ENCODE data around the gene PRMT9. TPM values are rescaled to one million over a fixed set of nuclear protein-coding genes. Genes with fewer than 3 reads are reported as not detected.

Gene PRMT9
- 8.1 and 9.0 TPM in 2 replicates for total RNA-seq (2014; rRNA removed; shearing (Covaris generic))
- 5.1 and 5.2 TPM in 2 replicates for polyA plus RNA-seq (2015; cell fraction: cytosol; rRNA removed)
- 11.7 and 13.6 TPM in 2 replicates for polyA plus RNA-seq (2015; cell fraction: nucleus; rRNA removed)

DNA sequence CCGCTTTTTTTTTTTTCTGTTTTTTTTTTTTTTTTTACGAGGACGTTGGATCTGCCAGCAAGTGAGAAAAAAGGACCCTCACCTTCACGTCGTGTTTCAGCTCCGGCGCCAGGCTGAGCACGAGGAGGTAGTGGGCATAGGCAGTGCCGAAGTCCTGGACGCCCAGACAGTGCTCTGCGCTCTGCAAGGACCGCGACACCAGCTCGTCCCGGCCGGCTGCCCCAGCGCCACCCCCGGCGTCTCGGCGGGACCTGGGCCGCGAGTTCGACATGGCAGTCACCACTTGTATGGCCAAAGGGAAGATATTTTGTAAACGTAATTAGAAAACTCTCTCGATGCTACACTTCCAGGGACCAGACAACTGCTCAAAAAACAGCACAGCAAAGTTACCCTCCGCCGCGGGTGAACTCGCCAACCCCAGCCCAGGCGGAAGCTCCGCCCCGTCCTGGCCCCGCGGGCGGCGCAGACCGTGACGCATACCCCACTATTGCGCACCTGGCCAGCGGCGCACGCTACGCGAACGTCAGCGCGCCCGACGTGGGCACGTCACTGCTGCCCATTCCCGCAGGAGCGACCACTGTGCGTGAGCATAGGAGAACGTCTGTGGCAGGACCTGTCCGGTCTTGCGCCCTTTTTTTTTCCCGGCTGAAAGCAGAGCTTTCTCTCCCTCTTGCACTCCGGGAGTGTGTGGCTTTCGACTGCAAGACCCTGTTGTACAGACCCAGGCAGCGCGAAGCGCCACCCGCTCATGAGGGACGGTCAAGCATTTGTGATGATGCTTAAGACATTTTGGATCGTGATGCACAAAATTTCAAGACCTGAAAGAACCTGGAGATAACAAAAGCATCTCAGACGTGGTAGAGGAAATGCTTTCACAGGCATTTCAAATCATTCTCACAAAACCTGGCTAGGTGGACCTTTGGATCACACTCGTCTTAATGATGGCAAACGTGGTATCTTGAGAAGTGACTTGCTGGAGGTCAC lies at the start of gene PRMT9:
Gene PRMT9, minus strand, starts transcription at position 447 of the 984 bp plus-strand sequence. Its CDS starts 176 bp downstream, at position 271.
- peak; percentile 89 for DNase-seq (ENCODE audit: low read depth)

DNA sequence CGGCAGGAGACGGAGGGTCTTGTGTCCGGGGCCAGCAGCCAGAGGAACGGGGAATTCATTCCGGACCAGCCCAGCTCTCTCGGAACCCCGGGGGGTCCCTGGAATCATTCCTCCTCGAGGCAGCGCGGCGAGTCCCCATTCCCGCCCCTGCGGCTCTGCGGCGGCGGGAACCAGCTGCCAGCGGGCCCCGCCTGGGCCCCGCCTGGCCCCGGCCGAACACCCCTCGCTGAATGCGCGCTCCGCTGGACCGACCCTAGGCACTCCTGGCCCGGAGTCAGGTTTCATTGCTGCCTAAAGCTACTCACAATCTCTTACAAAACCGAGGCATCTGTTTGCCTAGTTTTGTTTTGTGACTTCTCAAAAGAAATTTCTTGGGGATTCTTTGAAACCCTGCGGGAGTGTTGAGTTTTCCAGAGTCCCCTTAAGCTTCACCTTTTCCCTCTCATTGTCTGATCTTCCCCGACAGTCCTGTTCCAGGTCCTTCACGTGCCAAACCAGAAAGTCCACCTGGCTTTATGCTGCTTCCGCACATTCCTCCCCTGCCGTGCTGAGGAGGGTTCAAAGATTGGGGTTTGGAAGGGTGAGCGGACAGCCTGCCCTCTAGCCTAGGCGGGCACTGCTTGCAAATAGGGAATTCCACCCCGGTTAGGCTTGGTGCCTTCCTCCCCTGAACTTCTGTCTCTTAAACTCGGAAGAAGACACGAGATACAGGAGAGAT lies 48.7 kb upstream of the PRMT9 start:
- no peak for DNase-seq (ENCODE audit: low read depth)

GRCh38 chr4:147731580-147732517 lies 47.9 kb upstream of the PRMT9 start, which contains the start of gene ARHGAP10:
Gene ARHGAP10 (plus strand): TSS chr4:147732088. CDS start chr4:147732302, 214 bp downstream.
- peak; percentile 86 for DNase-seq (ENCODE audit: low read depth)

DNA sequence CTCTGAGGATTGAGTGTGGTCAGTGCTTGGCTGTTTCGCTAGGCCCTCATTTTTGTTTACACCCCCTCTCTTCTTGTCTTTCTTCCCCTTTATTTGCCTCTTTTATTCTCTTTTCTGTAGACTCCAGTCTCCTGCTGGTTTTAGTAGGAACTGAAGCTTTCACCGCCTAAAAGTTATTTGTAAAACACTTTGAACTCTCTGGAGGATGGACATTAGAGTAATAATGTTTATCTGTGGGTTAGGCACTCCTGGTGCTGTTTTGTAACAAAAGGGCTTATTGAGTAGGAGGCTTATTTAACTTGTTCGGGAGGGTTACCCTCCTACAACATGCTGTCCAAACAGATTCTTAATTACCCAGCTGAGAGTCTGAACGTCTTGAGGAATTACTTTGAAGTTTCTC lies 46.4 kb upstream of the PRMT9 start:
- no peak for DNase-seq (ENCODE audit: low read depth)

DNA sequence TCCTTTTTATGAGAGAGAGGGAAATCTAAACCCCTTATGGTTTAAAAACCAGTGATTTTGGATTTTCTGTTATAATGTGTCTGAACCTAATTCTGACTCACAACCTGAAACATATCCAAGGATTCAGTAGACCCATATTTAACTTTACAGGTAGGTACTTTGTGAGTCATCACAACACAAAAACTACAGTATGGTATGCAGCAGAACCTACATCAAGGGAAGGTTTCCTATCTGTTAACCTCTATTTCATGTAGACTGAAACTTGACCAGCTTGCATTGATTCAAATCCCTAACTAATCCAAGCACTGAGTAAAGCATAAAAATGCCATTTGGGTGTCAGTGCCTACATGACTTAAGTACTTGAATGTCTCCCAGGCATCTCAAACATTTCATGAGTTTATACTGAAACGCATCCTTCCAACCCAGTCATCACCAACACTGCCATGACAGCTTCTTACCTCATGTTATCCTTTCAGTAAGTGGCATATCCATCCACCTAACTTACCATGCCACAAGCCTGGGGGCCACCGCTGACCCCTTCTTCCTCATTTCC lies 43.6 kb upstream of the PRMT9 start:
- no peak for DNase-seq (ENCODE audit: low read depth)

DNA sequence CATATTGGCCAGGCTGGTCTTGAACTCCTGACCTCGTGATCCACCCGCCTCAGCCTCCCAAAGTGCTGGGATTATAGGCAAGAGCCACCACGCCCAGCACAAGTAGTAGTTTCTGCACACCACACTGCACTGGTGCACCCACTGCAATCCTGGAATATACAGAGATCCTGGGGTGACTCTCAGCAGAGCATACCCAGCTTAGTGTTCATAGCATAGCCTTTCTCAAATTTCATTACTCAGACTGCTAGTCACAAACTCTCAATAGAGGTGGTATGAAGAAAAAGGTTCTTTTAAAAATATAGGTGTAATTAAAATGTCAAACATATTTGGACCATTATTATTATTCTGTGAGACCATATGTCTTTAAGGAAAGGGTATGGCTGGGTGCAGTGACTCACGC lies 41.7 kb upstream of the PRMT9 start:
- no peak for DNase-seq (ENCODE audit: low read depth)

DNA sequence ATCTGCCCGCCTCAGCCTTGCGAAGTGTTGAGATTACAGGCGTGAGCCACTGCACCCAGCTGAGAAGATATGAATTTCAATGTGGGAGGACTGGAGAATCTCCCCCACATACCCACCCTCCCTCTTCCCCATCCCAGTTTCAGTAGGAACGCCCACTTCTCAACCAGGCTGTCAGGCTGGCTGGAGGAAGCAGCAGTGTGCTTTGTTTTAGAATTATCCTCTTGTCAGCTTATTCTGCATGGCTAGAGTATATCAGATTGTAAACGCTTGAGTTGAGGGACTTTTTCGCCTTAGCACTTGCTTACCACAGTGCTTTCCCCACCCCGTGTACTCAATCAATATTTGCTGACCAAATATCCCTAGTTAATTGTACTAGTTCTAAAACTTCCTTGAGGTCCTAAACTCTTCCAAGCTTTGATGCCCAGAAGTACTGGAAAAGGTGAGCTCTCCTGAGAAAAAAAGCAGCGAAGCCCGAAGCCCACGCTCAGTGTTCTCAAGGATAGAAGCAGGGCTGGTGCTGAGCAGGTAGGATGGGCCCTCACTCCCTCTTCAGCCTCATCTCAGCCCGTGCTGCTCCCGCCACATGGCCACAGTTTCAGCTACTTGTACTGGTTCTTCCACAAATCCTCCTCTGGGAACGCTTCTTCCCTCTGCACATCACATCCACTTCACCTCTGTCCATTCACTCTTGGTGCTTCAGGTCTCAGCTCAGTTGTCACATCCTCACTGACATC lies 40.7 kb upstream of the PRMT9 start:
- no peak for DNase-seq (ENCODE audit: low read depth)

GRCh38 chr4:147723326-147723725 lies 39.4 kb upstream of the PRMT9 start:
- no peak for DNase-seq (ENCODE audit: low read depth)

DNA sequence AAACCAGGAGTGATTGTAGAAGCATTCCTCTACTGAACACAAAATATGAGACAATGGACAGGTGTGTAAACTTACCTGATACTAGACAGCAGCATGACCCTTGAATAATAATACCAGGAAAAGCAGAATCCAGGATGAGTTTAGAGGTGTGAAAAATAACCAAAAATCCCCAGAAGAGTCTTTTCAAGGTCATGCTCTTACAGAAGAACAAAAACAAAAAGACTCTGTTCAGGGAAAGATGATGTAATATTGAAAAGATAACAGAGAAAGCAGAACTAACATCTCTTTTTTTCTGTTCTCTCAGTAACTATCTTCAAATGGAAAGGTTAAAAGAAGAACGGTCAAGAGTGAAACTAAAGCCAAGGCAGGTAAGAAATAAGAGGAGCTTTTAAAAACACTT lies 33.9 kb upstream of the PRMT9 start:
- DNase-seq (ENCODE audit: low read depth), result no peak

GRCh38 chr4:147714575-147715401 lies 30.8 kb upstream of the PRMT9 start:
- DNase-seq (ENCODE audit: low read depth), result peak; percentile 72

- DNase-seq (ENCODE audit: low read depth), result peak; percentile 92
These were observed 26.0 kb upstream of the PRMT9 start for GRCh38 chr4:147709999-147710398.

DNA sequence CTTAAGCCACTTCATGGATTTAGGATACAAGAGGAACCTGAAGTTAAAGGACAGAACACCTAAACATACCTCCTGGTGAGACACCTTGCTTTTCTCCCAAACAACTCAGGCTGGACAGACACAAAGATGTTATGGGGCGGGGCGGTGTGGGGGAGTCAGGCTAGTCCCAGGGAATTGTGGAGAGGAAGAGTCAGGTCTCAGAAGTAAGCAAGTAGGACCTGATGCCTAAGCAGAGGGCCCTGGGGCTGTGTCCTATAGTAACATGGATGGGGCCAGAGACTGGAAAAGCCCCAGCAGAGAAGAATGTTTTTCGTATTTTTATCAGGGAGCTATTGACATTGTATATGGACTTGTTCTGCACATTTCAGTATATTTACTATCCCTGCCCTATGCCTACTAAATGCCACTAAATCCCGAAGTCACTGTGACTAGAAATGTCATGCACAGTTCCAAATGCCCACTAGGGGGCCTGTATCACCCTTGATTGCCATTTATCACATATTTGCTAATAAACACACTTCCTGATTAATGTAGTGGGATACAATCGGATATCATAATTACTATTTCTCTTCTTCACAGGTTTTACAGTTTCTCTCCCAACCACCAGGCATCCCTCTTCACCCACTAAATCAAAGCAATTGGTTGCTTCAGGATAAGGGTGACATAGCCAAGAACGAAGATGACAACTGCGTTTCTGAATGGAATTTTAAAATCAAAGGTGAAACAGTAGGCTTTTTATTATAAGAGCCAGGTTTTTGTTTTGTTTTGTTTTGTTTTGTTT lies 24.1 kb upstream of the PRMT9 start:
- peak; percentile 44 for DNase-seq (ENCODE audit: low read depth)

DNA sequence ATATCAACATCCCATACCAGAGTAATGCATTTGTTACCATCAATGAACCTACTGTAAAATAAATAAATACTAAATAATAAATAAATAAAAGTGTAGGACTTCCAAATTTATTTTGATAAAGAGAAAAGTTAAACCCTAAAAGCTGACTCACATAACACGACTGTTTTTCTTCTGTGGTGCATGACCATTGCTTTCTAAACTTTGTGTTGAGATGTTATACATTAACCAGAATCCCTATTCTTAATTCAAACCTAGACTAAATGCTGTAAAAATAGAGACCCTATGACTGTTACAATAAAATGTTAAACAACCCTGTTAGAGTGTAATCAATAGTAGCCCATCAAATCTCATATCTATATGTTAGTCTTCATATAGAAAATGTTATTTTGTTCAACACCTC lies 20.9 kb upstream of the PRMT9 start:
- DNase-seq (ENCODE audit: low read depth), result no peak

DNA sequence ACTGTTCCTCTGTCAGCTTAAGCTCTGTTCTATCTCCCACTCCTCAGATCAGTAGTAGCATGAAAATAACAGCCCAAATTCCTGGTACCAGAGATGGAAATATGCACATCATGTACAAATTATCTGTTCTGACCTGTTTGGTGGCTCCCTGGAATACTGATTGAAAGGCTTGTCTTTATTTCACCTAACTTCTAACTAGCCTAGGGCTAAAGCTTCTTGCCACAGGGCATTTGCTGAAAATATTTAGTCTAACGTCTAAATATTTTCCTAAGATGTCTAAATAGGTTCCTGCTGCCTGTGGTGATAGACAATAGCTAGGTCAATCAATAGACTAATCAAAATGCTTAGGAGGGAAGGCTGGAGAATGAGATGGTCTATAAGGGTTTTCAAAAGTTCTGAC lies 12.9 kb upstream of the PRMT9 start:
- DNase-seq (ENCODE audit: low read depth), result no peak

DNA sequence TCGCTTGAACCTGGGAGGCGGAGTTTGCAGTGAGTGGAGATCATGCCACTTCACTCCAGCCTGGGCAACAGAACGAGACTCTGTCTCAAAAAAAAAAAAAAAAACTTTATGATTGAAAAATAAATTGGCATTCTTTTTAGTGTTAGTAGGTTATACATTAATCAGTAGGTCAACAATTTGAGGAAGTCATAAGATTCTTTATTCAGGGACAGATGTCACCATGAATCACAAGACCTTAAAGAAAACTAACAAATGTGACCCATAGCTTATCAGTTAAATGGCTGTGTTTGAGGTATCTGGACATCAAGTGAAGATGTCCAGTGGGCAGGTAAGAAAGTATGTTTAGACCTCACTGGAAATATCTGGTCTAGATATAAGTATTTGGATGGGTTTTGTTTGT lies 9.3 kb upstream of the PRMT9 start:
- no peak for DNase-seq (ENCODE audit: low read depth)

GRCh38 chr4:147691820-147692219 lies 7.9 kb upstream of the PRMT9 start:
- DNase-seq (ENCODE audit: low read depth), result no peak

GRCh38 chr4:147689067-147689466 lies 5.1 kb upstream of the PRMT9 start:
- no peak for DNase-seq (ENCODE audit: low read depth)

DNA sequence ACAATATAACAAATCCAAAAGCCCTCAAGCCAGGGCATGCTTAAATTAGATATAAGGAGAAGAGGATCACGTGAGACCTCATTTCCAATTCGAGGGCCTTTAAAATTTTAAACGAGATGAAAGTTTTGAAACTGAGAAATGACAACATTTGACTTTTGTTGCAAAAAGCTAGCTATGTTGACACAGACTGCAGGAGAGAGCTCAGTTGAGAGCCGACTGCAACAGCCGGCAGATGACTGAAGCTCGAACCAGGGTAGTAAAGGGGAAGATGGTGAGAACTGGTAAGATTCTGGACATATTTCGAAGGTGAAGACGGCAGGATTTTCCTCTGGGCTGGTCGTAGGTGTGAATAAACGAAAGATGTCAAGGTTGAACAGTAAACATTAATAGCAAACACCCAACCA lies 773 bp downstream of the PRMT9 start:
- no peak for DNase-seq (ENCODE audit: low read depth)
